HG03571 (cell line): ENCODE data around the gene EBF4.
"Not testable (repeated sequence)": the region's sequence is repeated elsewhere in the genome, so short reads cannot be mapped to it uniquely, and the experiment has no call there.

Source experiments
- ATAC-seq: cut with Tn5 transposase; IDR thresholded peaks from one replicate; pipeline ENCODE4 v1.9.1; 2021; ENCODE audit not compliant: unreplicated experiment

The EBF4 gene

GRCh38 chr20:2755451-2756055 is 63.0 kb downstream of the EBF4 start:
- ATAC-seq, result no peak

GRCh38 chr20:2756056-2756611 is 63.6 kb downstream of the EBF4 start:
- ATAC-seq, result no peak

- no peak for ATAC-seq
Observed at GRCh38 chr20:2757001-2757400, 64.4 kb downstream of the EBF4 start.

GRCh38 chr20:2757969-2758368 is 65.4 kb downstream of the EBF4 start:
- ATAC-seq, result no peak

- ATAC-seq, result no peak
Observed at GRCh38 chr20:2759143-2759542, 66.6 kb downstream of the EBF4 start.

GRCh38 chr20:2759603-2760296 is 67.2 kb downstream of the EBF4 start:
- ATAC-seq, result no peak

- no peak for ATAC-seq
Observed at GRCh38 chr20:2760297-2760951, 67.8 kb downstream of the EBF4 start.

- no peak for ATAC-seq
Observed at GRCh38 chr20:2760952-2761305, 68.3 kb downstream of the EBF4 start.

GRCh38 chr20:2761885-2762284 is 69.3 kb downstream of the EBF4 start:
- no peak for ATAC-seq

- no peak for ATAC-seq
Observed at GRCh38 chr20:2762578-2763131, 70.1 kb downstream of the EBF4 start.

- ATAC-seq, result no peak
Observed at GRCh38 chr20:2763186-2763585, 70.6 kb downstream of the EBF4 start.

- ATAC-seq, result no peak
Observed at GRCh38 chr20:2767768-2768631, 75.4 kb downstream of the EBF4 start.

GRCh38 chr20:2768632-2769015 is 76.0 kb downstream of the EBF4 start:
- ATAC-seq, result no peak

- not testable (repeated sequence) for ATAC-seq
Observed at GRCh38 chr20:2770091-2770490, 77.5 kb downstream of the EBF4 start.

GRCh38 chr20:2771631-2772080 is 79.1 kb downstream of the EBF4 start:
- ATAC-seq, result no peak

GRCh38 chr20:2773812-2774211 is 81.2 kb downstream of the EBF4 start:
- no peak for ATAC-seq

GRCh38 chr20:2775139-2775538 is 82.6 kb downstream of the EBF4 start:
- no peak for ATAC-seq

GRCh38 chr20:2778602-2779321 is 86.2 kb downstream of the EBF4 start:
- ATAC-seq, result no peak

- ATAC-seq, result no peak
Observed at GRCh38 chr20:2780948-2781347, 88.4 kb downstream of the EBF4 start.

GRCh38 chr20:2783908-2784566 is 91.5 kb downstream of the EBF4 start:
- no peak for ATAC-seq
